Caco-2 (cell line): Measurements from ENCODE around the gene SIM1. TPM values are rescaled to one million over a fixed set of nuclear protein-coding genes. Genes with fewer than 3 reads are reported as not detected.

Experiments
- BruUV-seq: library from RNA; stranded (reverse); fragments of 400-500 nt; replicated peaks from 2 replicates; lab custom pipeline; 2021; lab: Mats Ljungman, UMichigan
- CTCF ChIA-PET: fragments of 300-600 bp; sonication (Branson Sonifier 250); formaldehyde crosslinking; loops from one replicate; lab custom pipeline; 2022; ENCODE audit warnings: antibody characterized with exemption; lab: Charles Lee
- POLR2A ChIA-PET: fragments of 300-600 bp; sonication (Branson Sonifier 250); formaldehyde crosslinking; loops from one replicate; lab custom pipeline; 2022; ENCODE audit warnings: antibody characterized with exemption; lab: Charles Lee
- DNase-seq, 2 experiments: peaks; one replicate each; pipeline versions ENCODE4 v3.0.0 to v3.0.0-alpha.2; 2020 to 2022
- H3K27me3 ChIP-seq: replicated peaks from 2 replicates; pipeline ENCODE4 v1.6.0; 2011; ENCODE audit warnings: low read length; ENCODE audit not compliant: control insufficient read depth, insufficient read depth
- H3K36me3 ChIP-seq: 2 replicates; pipeline ENCODE4 v1.5.1; 2011; ENCODE audit warnings: low read length; ENCODE audit not compliant: control insufficient read depth, insufficient read depth
- H3K4me1 ChIP-seq: fragments of 250-450 bp; sonication (Bioruptor Pico); 2 replicates; pipeline ENCODE4 v1.5.1; 2020; ENCODE audit warnings: mild to moderate bottlenecking
- H3K4me3 ChIP-seq: 2 replicates; pipeline ENCODE4 v1.5.1; 2011; ENCODE audit warnings: low read depth, mild to moderate bottlenecking, control low read depth, low read length
- H3K9me3 ChIP-seq: fragments of 250-450 bp; sonication (Bioruptor Pico); 2 replicates; pipeline ENCODE4 v1.5.1; 2020; ENCODE audit warnings: mild to moderate bottlenecking, moderate library complexity
- H3K27ac Mint-ChIP-seq: one replicate; pipeline ENCODE4 v1.8.0; 2022; ENCODE audit warnings: mixed read lengths; ENCODE audit not compliant: unreplicated experiment
- H3K27me3 Mint-ChIP-seq: one replicate; pipeline ENCODE4 v1.8.0; 2022; ENCODE audit warnings: mixed read lengths; ENCODE audit not compliant: insufficient read depth, unreplicated experiment
- H3K36me3 Mint-ChIP-seq: one replicate; pipeline ENCODE4 v1.8.0; 2022; ENCODE audit warnings: mild to moderate bottlenecking, mixed read lengths; ENCODE audit not compliant: insufficient read depth, unreplicated experiment
- H3K4me1 Mint-ChIP-seq: one replicate; pipeline ENCODE4 v1.8.0; 2022; ENCODE audit warnings: low read depth, mixed read lengths; ENCODE audit not compliant: unreplicated experiment
- H3K4me3 Mint-ChIP-seq: one replicate; pipeline ENCODE4 v1.8.0; 2022; ENCODE audit warnings: mild to moderate bottlenecking, moderate library complexity, mixed read lengths; ENCODE audit not compliant: unreplicated experiment
- H3K9me3 Mint-ChIP-seq: one replicate; pipeline ENCODE4 v1.8.0; 2022; ENCODE audit warnings: mixed read lengths; ENCODE audit not compliant: unreplicated experiment
- CTCF ChIP-seq, 2 experiments: fragments of 200-600 bp in 1 of 2; IDR thresholded peaks; 1 replicate in 1 of 2; 2 replicates in 1 of 2; pipeline versions ENCODE4 v1.5.1 to v1.8.0; 2011 to 2022; ENCODE audit warnings: antibody characterized with exemption in 1 of 2, control low read depth in 1 of 2, inconsistent platforms in 1 of 2, low read depth in 1 of 2, low read length in 1 of 2, mild to moderate bottlenecking in 1 of 2, moderate library complexity in 1 of 2; ENCODE audit not compliant: insufficient read depth in 1 of 2, severe bottlenecking in 1 of 2, unreplicated experiment in 1 of 2
- intact Hi-C: fragments of 100-400 bp; cut with micrococcal nuclease; formaldehyde crosslinking; loops from one replicate; pipeline ENCODE4 v1.10.0; 2022; ENCODE audit not compliant: unreplicated experiment
- total RNA-seq: library from RNA; stranded (reverse); gene quantifications from 2 replicates; pipeline ENCODE4 v1.2.3, GENCODE V29; 2022

The SIM1 gene
- total RNA-seq, 1 experiment from 2014 or later, result not detected

GRCh38 chr6:100509101-100509500 lies 44.4 kb upstream of the SIM1 start:
- Mint-ChIP-seq H3K9me3 (no peaks in the 10 kb centered on the region), H3K27ac (no peak overlapping the region), H3K36me3 (peaks cover 11% of the 10 kb centered on the region), H3K4me3 (no peak overlapping the region), H3K27me3 (no peaks in the 10 kb centered on the region), H3K4me1 (no peaks in the 10 kb centered on the region)
- Histone ChIP-seq H3K4me3 (no peak overlapping the region), H3K27me3 (no peaks in the 10 kb centered on the region), H3K36me3 (no peaks in the 10 kb centered on the region), H3K9me3 (no peaks in the 10 kb centered on the region), H3K4me1 (no peaks in the 10 kb centered on the region)
- no peak for TF ChIP-seq CTCF (IDR thresholded peaks at IDR 0.05; ENCODE audit: insufficient read depth in 1 of 2, low read depth in 1 of 2, low read length in 1 of 2, severe bottlenecking in 1 of 2, unreplicated experiment in 1 of 2)
- BruUV-seq, result TSS peak; percentile 29
- DNase-seq, result no peak
- CTCF ChIA-PET, result no interaction called here
- intact Hi-C loops, result no loop called here
- POLR2A ChIA-PET, result no interaction called here

- H3K4me1 ChIP-seq, result no peaks in the 10 kb centered on the region
- Mint-ChIP-seq H3K4me1 (no peaks in the 10 kb centered on the region), H3K36me3 (peaks cover 4% of the 10 kb centered on the region), H3K4me3 (no peak overlapping the region), H3K27ac (no peak overlapping the region), H3K27me3 (no peaks in the 10 kb centered on the region), H3K9me3 (no peaks in the 10 kb centered on the region)
- ChIA-PET CTCF (no interaction called here), POLR2A (no interaction called here)
- no peak for TF ChIP-seq CTCF (IDR thresholded peaks at IDR 0.05; ENCODE audit: insufficient read depth in 1 of 2, low read depth in 1 of 2, low read length in 1 of 2, severe bottlenecking in 1 of 2, unreplicated experiment in 1 of 2)
- no peak for DNase-seq
- no peaks in the 10 kb centered on the region for H3K27me3 ChIP-seq
- intact Hi-C loops, result no loop called here
- H3K9me3 ChIP-seq, result no peaks in the 10 kb centered on the region
- no peaks in the 10 kb centered on the region for H3K36me3 ChIP-seq
- no peak overlapping the region for H3K4me3 ChIP-seq
- BruUV-seq, result no TSS peak
Measured at GRCh38 chr6:100506651-100507050, 41.9 kb upstream of the SIM1 start.

- ChIA-PET CTCF (no interaction called here), POLR2A (no interaction called here)
- no peak for DNase-seq
- Mint-ChIP-seq H3K9me3 (no peaks in the 10 kb centered on the region), H3K27me3 (no peaks in the 10 kb centered on the region), H3K4me1 (no peaks in the 10 kb centered on the region), H3K27ac (no peak overlapping the region), H3K36me3 (peaks cover under 1% of the 10 kb centered on the region), H3K4me3 (no peak overlapping the region)
- Histone ChIP-seq H3K27me3 (no peaks in the 10 kb centered on the region), H3K9me3 (no peaks in the 10 kb centered on the region), H3K36me3 (no peaks in the 10 kb centered on the region), H3K4me1 (no peaks in the 10 kb centered on the region), H3K4me3 (no peak overlapping the region)
- no peak for TF ChIP-seq CTCF (IDR thresholded peaks at IDR 0.05; ENCODE audit: insufficient read depth in 1 of 2, low read depth in 1 of 2, low read length in 1 of 2, severe bottlenecking in 1 of 2, unreplicated experiment in 1 of 2)
- intact Hi-C loops, result no loop called here
- no TSS peak for BruUV-seq
Measured at GRCh38 chr6:100504786-100505737, 40.3 kb upstream of the SIM1 start.
